NB4 (cell line): ENCODE results near the gene KSR1.

ENCODE experiments used
- CTCF ChIP-seq: IDR thresholded peaks from one replicate; pipeline ENCODE4 v1.5.1; 2012; ENCODE audit warnings: low read depth, low read length
- MYC ChIP-seq: IDR thresholded peaks from 2 replicates; pipeline ENCODE4 v1.6.1; 2011; ENCODE audit warnings: low read depth, low read length

- no peak for TF ChIP-seq CTCF
- no peak for TF ChIP-seq MYC
Observed at GRCh38 chr17:27439342-27439741, 16.9 kb upstream of the KSR1 start.
